ENCODE results near the gene EPHA7. TPM values are rescaled to one million over a fixed set of nuclear protein-coding genes. Genes with fewer than 3 reads are reported as not detected.

Gene EPHA7
- total and polyA plus RNA-seq, 2 donors (not counting 3 experiments of a cell fraction or from before 2014, with no cell fraction given), result not detected

GRCh38 chr6:93209358-93209757, 210.0 kb downstream of the EPHA7 start:
- CTCF ChIA-PET, result no interaction called here
- no peak for FAIRE-seq
- dilution Hi-C loops (cut with MboI; ENCODE audit: extremely low pct_ligation_motif_present, low sequenced_read_pairs), result no loop called here

More at GRCh38 chr6:93209358-93209757, 210.0 kb downstream of the EPHA7 start:
- intact Hi-C loops (cut with micrococcal nuclease), result no loop called here
- H3K4me1 ChIP-seq (ENCODE audit: control insufficient read depth, extremely low read depth, insufficient read depth, low read length), result no peaks in the 10 kb centered on the region
- H4K20me1 ChIP-seq (replicated peaks; ENCODE audit: control insufficient read depth, extremely low read depth, insufficient read depth, low read length), result no peaks in the 10 kb centered on the region
- no peak overlapping the region for H3K9ac ChIP-seq (replicated peaks; ENCODE audit: extremely low read depth, insufficient read depth, low read length)
- TF ChIP-seq POLR2AphosphoS5 (IDR thresholded peaks at IDR 0.05; ENCODE audit: insufficient read depth, low read depth, low read length) (no peak), FOS (IDR thresholded peaks at IDR 0.05; ENCODE audit: borderline replicate concordance, insufficient read depth, low read length) (no peak), EZH2 (IDR thresholded peaks at IDR 0.05; ENCODE audit: borderline replicate concordance, low read depth, low read length, severe bottlenecking) (no peak), GATA2 (IDR thresholded peaks at IDR 0.05; ENCODE audit: insufficient read depth, insufficient read length, low read depth, low read length) (no peak), JUN (IDR thresholded peaks at IDR 0.05; ENCODE audit: borderline replicate concordance, insufficient read depth, insufficient read length, low read depth) (no peak), MYC (IDR thresholded peaks at IDR 0.05; ENCODE audit: low read depth, low read length) (no peak), POLR2A (IDR thresholded peaks at IDR 0.05; ENCODE audit: low read depth, low read length) (no peak), CTCF (IDR thresholded peaks at IDR 0.05; ENCODE audit: extremely low read depth in 1 of 2, insufficient read depth in 1 of 2, low read depth in 1 of 2, low read length in 2 of 2) (no peak), MAX (IDR thresholded peaks at IDR 0.05; ENCODE audit: insufficient read depth, insufficient read length) (no peak)
- no peaks in the 10 kb centered on the region for H3K9me3 ChIP-seq (replicated peaks; ENCODE audit: control insufficient read depth, insufficient read depth, low read length)
- H3K27ac ChIP-seq (ENCODE audit: insufficient read depth, low read depth, low read length), result no peak overlapping the region
- H3K9me1 ChIP-seq (replicated peaks; ENCODE audit: control insufficient read depth, extremely low read depth, insufficient read depth, low read length), result no peaks in the 10 kb centered on the region
- no peaks in the 10 kb centered on the region for H3K36me3 ChIP-seq (ENCODE audit: control insufficient read depth in 2 of 2, extremely low read depth in 1 of 2, insufficient read depth in 2 of 2, low read length in 2 of 2)
- H3K27me3 ChIP-seq (ENCODE audit: control insufficient read depth in 2 of 2, insufficient read depth in 2 of 2, low read length in 2 of 2), result no peaks in the 10 kb centered on the region
- no peak overlapping the region for H2AFZ ChIP-seq (ENCODE audit: low read depth, low read length)
- no peak overlapping the region for H3K4me3 ChIP-seq (replicated peaks in 1 of 3; ENCODE audit: insufficient read depth in 1 of 3, low read depth in 1 of 3, low read length in 3 of 3)
- no TSS peak for BruUV-seq (replicated peaks)
- H3K4me2 ChIP-seq (ENCODE audit: insufficient read depth, low read length), result no peak overlapping the region
- no peaks in the 10 kb centered on the region for H3K79me2 ChIP-seq (ENCODE audit: control insufficient read depth, insufficient read depth, low read length)
- DNase-seq (ENCODE audit: low read depth, low spot score), result no peak
- POLR2A ChIA-PET, result no interaction called here

All from endothelial cell of umbilical vein (primary cell).